Endothelial cell of umbilical vein (primary cell): Measurements from ENCODE around the gene CDK10. TPM values are rescaled to one million over a fixed set of nuclear protein-coding genes. Genes with fewer than 3 reads are reported as not detected.

Experiments used
- BruUV-seq: library from RNA; stranded (reverse); fragments of 400-500 nt; replicated peaks from 2 replicates; lab custom pipeline; 2021; lab: Mats Ljungman, UMichigan
- CTCF ChIA-PET: fragments of 300-600, 350-600 bp; sonication (Branson Sonifier 250); formaldehyde crosslinking; loops from one replicate; lab custom pipeline; 2021; ENCODE audit warnings: antibody characterized with exemption, inconsistent platforms; lab: Charles Lee
- POLR2A ChIA-PET: fragments of 300-600, 350-600 bp; sonication (Branson Sonifier 250); formaldehyde crosslinking; loops from one replicate; lab custom pipeline; 2021; ENCODE audit warnings: antibody characterized with exemption, inconsistent platforms; lab: Charles Lee
- DNase-seq: peaks from one replicate; pipeline ENCODE4 v3.0.0-alpha.2; 2011; ENCODE audit warnings: low read depth, low spot score
- FAIRE-seq: peaks from 2 replicates; lab custom pipeline; 2011; peaks lifted over from hg19 to GRCh38; lab: Jason Lieb, UNC
- H2AFZ ChIP-seq: 2 replicates; pipeline ENCODE4 v1.6.0; 2012; ENCODE audit warnings: low read depth, low read length, control low read depth, inconsistent platforms
- H3K27ac ChIP-seq: 2 replicates; pipeline ENCODE4 v1.5.1; 2011; ENCODE audit warnings: low read depth, mild to moderate bottlenecking, control low read depth, low read length, moderate library complexity; ENCODE audit not compliant: insufficient read depth
- H3K27me3 ChIP-seq, 2 experiments: 2 replicates each; pipeline versions ENCODE4 v1.6.0 to v1.6.1; 2011; ENCODE audit warnings: low read length in 2 of 2, mixed read lengths in 1 of 2; ENCODE audit not compliant: control insufficient read depth in 2 of 2, insufficient read depth in 2 of 2
- H3K36me3 ChIP-seq, 2 experiments: 2 replicates in 1 of 2; 3 replicates in 1 of 2; pipeline ENCODE4 v1.5.1; 2011; ENCODE audit warnings: low read length in 2 of 2, mild to moderate bottlenecking in 1 of 2, moderate library complexity in 1 of 2; ENCODE audit not compliant: control insufficient read depth in 2 of 2, insufficient read depth in 2 of 2; ENCODE audit errors: extremely low read depth in 1 of 2
- H3K4me1 ChIP-seq: 3 replicates; pipeline ENCODE4 v1.5.1; 2011; ENCODE audit warnings: mild to moderate bottlenecking, low read length; ENCODE audit not compliant: control insufficient read depth, insufficient read depth; ENCODE audit errors: extremely low read depth
- H3K4me2 ChIP-seq: 2 replicates; pipeline ENCODE4 v1.6.1; 2011; ENCODE audit warnings: low read length, control low read depth, mixed read lengths; ENCODE audit not compliant: insufficient read depth
- H3K4me3 ChIP-seq, 3 experiments: fragments of 200-600 bp in 1 of 3; sonication (generic), shearing (Covaris generic) in 1 of 3; replicated peaks in 1 of 3; 2 replicates each; pipeline ENCODE4 v1.5.1; 2011 to 2016; ENCODE audit warnings: control low read depth in 3 of 3, low read length in 3 of 3, mild to moderate bottlenecking in 2 of 3, inconsistent platforms in 1 of 3, low read depth in 1 of 3, moderate library complexity in 1 of 3; ENCODE audit not compliant: insufficient read depth in 1 of 3
- H3K79me2 ChIP-seq: 2 replicates; pipeline ENCODE4 v1.6.0; 2012; ENCODE audit warnings: low read length, inconsistent platforms; ENCODE audit not compliant: control insufficient read depth, insufficient read depth
- H3K9ac ChIP-seq: replicated peaks from 2 replicates; pipeline ENCODE3; 2011; ENCODE audit warnings: low read length, control low read depth; ENCODE audit not compliant: insufficient read depth; ENCODE audit errors: extremely low read depth
- H3K9me1 ChIP-seq: replicated peaks from 3 replicates; pipeline ENCODE4 v1.6.0; 2011; ENCODE audit warnings: mild to moderate bottlenecking, low read length; ENCODE audit not compliant: control insufficient read depth, insufficient read depth; ENCODE audit errors: extremely low read depth
- H3K9me3 ChIP-seq: replicated peaks from 2 replicates; pipeline ENCODE4 v1.5.1; 2012; ENCODE audit warnings: low read length, inconsistent platforms; ENCODE audit not compliant: control insufficient read depth, insufficient read depth
- H4K20me1 ChIP-seq: replicated peaks from 2 replicates; pipeline ENCODE3; 2011; ENCODE audit warnings: mild to moderate bottlenecking, low read length; ENCODE audit not compliant: control insufficient read depth, insufficient read depth; ENCODE audit errors: extremely low read depth
- CTCF ChIP-seq, 2 donors: IDR thresholded peaks; 1 replicate in 1 of 2; 2 replicates in 1 of 2; pipeline ENCODE4 v1.5.1; 2011; ENCODE audit warnings: low read length in 2 of 2, mild to moderate bottlenecking in 2 of 2, moderate library complexity in 2 of 2, control low read depth in 1 of 2, inconsistent platforms in 1 of 2, low read depth in 1 of 2; ENCODE audit not compliant: insufficient read depth in 1 of 2; ENCODE audit errors: extremely low read depth in 1 of 2
- EZH2 ChIP-seq: IDR thresholded peaks from 2 replicates; pipeline ENCODE4 v1.6.1; 2012; ENCODE audit warnings: borderline replicate concordance, low read depth, mild to moderate bottlenecking, moderate library complexity, low read length, inconsistent platforms; ENCODE audit not compliant: severe bottlenecking
- FOS ChIP-seq: IDR thresholded peaks from 2 replicates; pipeline ENCODE4 v1.6.1; 2011; ENCODE audit warnings: mild to moderate bottlenecking, low read length, moderate library complexity, borderline replicate concordance; ENCODE audit not compliant: insufficient read depth
- GATA2 ChIP-seq: IDR thresholded peaks from 2 replicates; pipeline ENCODE4 v1.7.0; 2011; ENCODE audit warnings: low read depth, mild to moderate bottlenecking, moderate library complexity, mixed read lengths, low read length; ENCODE audit not compliant: insufficient read length, insufficient read depth
- JUN ChIP-seq: IDR thresholded peaks from 2 replicates; pipeline ENCODE4 v1.6.1; 2011; ENCODE audit warnings: borderline replicate concordance, low read depth; ENCODE audit not compliant: insufficient read length, insufficient read depth
- POLR2A ChIP-seq: IDR thresholded peaks from 2 replicates; pipeline ENCODE4 v1.6.1; 2012; ENCODE audit warnings: low read depth, mild to moderate bottlenecking, control low read depth, low read length
- POLR2AphosphoS5 ChIP-seq: IDR thresholded peaks from 2 replicates; pipeline ENCODE4 v1.6.1; 2012; ENCODE audit warnings: low read depth, mild to moderate bottlenecking, control low read depth, low read length, moderate library complexity; ENCODE audit not compliant: insufficient read depth
- dilution Hi-C: fragments of 300-500 bp; cut with MboI; formaldehyde crosslinking; loops from one replicate; pipeline ENCODE4 v1.15.0; 2019; ENCODE audit warnings: low sequenced_read_pairs; ENCODE audit not compliant: extremely low pct_ligation_motif_present
- intact Hi-C: fragments of 100-400 bp; cut with micrococcal nuclease; formaldehyde crosslinking; loops from one replicate; pipeline ENCODE4 v1.10.0; 2022
- polyA plus RNA-seq, 4 experiments: library from polyadenylated mRNA; depleted of rRNA in 3 of 4; stranded (reverse) in 3 of 4; unstranded in 1 of 4; fragments of >200 nt; gene quantifications; 2 replicates each; pipeline versions ENCODE4 v1.2.1 to v1.2.3, GENCODE V29; 2011 to 2012; ENCODE audit warnings: missing spikeins in 1 of 4
- total RNA-seq: library from RNA; stranded (reverse); gene quantifications from 2 replicates; pipeline ENCODE4 v1.2.3, GENCODE V29; 2021

Gene CDK10
- total and polyA plus RNA-seq, 2 donors (not counting 3 experiments of a cell fraction or from before 2014, with no cell fraction given) = 74.5 to 99.9 TPM

GRCh38 chr16:89716916-89717687 lies 30.6 kb downstream of the CDK10 start:
- Histone ChIP-seq H3K4me3 (no peak overlapping the region), H3K9me3 (no peaks in the 10 kb centered on the region), H2AFZ (no peak overlapping the region), H3K4me1 (peaks cover 26% of the 10 kb centered on the region), H3K9me1 (no peaks in the 10 kb centered on the region), H3K4me2 (no peak overlapping the region), H3K27me3 (no peaks in the 10 kb centered on the region), H4K20me1 (no peaks in the 10 kb centered on the region), H3K9ac (no peak overlapping the region), H3K36me3 (peaks cover 0 to 3% of the 10 kb centered on the region in 2 experiments), H3K79me2 (peaks cover 11% of the 10 kb centered on the region), H3K27ac (no peak overlapping the region)
- dilution Hi-C loops (no loop called here), intact Hi-C loops (no loop called here)
- BruUV-seq = no TSS peak
- TF ChIP-seq EZH2 = no peak
- TF ChIP-seq JUN = no peak
- TF ChIP-seq FOS = no peak
- no peak for TF ChIP-seq GATA2
- no peak for TF ChIP-seq POLR2AphosphoS5
- no peak for TF ChIP-seq CTCF (IDR thresholded peaks at IDR 0.05; ENCODE audit: extremely low read depth in 1 of 2, insufficient read depth in 1 of 2, low read depth in 1 of 2, low read length in 2 of 2)
- no peak for TF ChIP-seq POLR2A
- no peak for FAIRE-seq
- CTCF ChIA-PET = interaction anchor here (1.3 kb wide), 1 partner anchor 11 kb away, joined by 5 read pairs; no protein-coding TSS in a partner anchor
- no peak for DNase-seq
- POLR2A ChIA-PET = no interaction called here
